Natural killer cell (primary cell): ENCODE data around the gene MED26. TPM values are rescaled to one million over a fixed set of nuclear protein-coding genes. Genes with fewer than 3 reads are reported as not detected.

Experiments
- ATAC-seq, 3 donors: fragments of 150-1000 bp in 2 of 3; fragments of 200-7000 bp in 1 of 3; cut with Tn5 transposase; 1 replicate in 1 of 3; 2 replicates in 2 of 3; pipeline ENCODE4 v1.10.0; 2021; ENCODE audit warnings: mild to moderate bottlenecking in 2 of 3, moderate library complexity in 2 of 3
- DNase-seq, 2 donors: peaks; one replicate each; pipeline versions ENCODE4 v3.0.0 to v3.0.0-alpha.2; 2013 to 2021; ENCODE audit warnings: mixed read lengths in 1 of 2
- H3K27ac ChIP-seq: one replicate; pipeline ENCODE4 v1.5.1; 2013; ENCODE audit warnings: mild to moderate bottlenecking, low read length
- H3K27me3 ChIP-seq: one replicate; pipeline ENCODE4 v1.6.1; 2013; ENCODE audit warnings: low read length; ENCODE audit not compliant: control insufficient read depth, insufficient read depth
- H3K36me3 ChIP-seq: one replicate; pipeline ENCODE4 v1.6.1; 2013; ENCODE audit warnings: low read length; ENCODE audit not compliant: control insufficient read depth, insufficient read depth
- H3K4me1 ChIP-seq: one replicate; pipeline ENCODE4 v1.6.1; 2013; ENCODE audit warnings: low read length; ENCODE audit not compliant: control insufficient read depth, insufficient read depth
- H3K4me3 ChIP-seq: one replicate; pipeline ENCODE4 v1.5.1; 2013; ENCODE audit warnings: low read length
- H3K9me3 ChIP-seq: one replicate; pipeline ENCODE4 v1.6.1; 2013; ENCODE audit warnings: low read length; ENCODE audit not compliant: control insufficient read depth, insufficient read depth
- H3K27ac Mint-ChIP-seq, 2 donors: one replicate each; pipeline ENCODE4 v1.8.0; 2022; ENCODE audit warnings: mild to moderate bottlenecking in 2 of 2, mixed read lengths in 2 of 2, moderate library complexity in 1 of 2
- H3K27me3 Mint-ChIP-seq, 2 donors: one replicate each; pipeline ENCODE4 v1.8.0; 2022; ENCODE audit warnings: low read depth in 2 of 2, mixed read lengths in 2 of 2
- H3K36me3 Mint-ChIP-seq: one replicate; pipeline ENCODE4 v1.8.0; 2022; ENCODE audit warnings: mixed read lengths
- H3K4me1 Mint-ChIP-seq, 2 donors: one replicate each; pipeline ENCODE4 v1.8.0; 2022; ENCODE audit warnings: mixed read lengths in 2 of 2
- H3K4me3 Mint-ChIP-seq: one replicate; pipeline ENCODE4 v1.8.0; 2022; ENCODE audit warnings: mild to moderate bottlenecking, moderate library complexity, mixed read lengths
- H3K9me3 Mint-ChIP-seq, 2 donors: one replicate each; pipeline ENCODE4 v1.8.0; 2022; ENCODE audit warnings: mixed read lengths in 2 of 2
- WGBS: methylation state at CpG from one replicate; pipeline ENCODE4 v1.1.7; 2013; ENCODE audit warnings: missing lambda C conversion rate; ENCODE audit not compliant: insufficient coverage; 5-methylcytosine and 5-hydroxymethylcytosine counted together
- intact Hi-C: fragments of 100-400 bp; cut with micrococcal nuclease; formaldehyde crosslinking; loops from one replicate; pipeline ENCODE4 v1.14.2; 2022
- total RNA-seq, 4 donors: library from RNA; stranded (reverse); fragments of 120-200 nt in 1 of 4; gene quantifications; one replicate each; pipeline versions ENCODE4 v1.2.3 to v1.2.4, GENCODE V29; 2013 to 2022
- TF ChIP-seq, protein P1 (sequence below): fragments of 200-600 bp; IDR thresholded peaks from one replicate; pipeline ENCODE4 v1.8.0; 2022; ENCODE audit warnings: antibody characterized with exemption

MED26 gene
- total RNA-seq, 3 donors from 2014 or later (not counting 1 experiment from before 2014, with no cell fraction given) = 34.7 to 47.5 (median 47.3) TPM

DNA sequence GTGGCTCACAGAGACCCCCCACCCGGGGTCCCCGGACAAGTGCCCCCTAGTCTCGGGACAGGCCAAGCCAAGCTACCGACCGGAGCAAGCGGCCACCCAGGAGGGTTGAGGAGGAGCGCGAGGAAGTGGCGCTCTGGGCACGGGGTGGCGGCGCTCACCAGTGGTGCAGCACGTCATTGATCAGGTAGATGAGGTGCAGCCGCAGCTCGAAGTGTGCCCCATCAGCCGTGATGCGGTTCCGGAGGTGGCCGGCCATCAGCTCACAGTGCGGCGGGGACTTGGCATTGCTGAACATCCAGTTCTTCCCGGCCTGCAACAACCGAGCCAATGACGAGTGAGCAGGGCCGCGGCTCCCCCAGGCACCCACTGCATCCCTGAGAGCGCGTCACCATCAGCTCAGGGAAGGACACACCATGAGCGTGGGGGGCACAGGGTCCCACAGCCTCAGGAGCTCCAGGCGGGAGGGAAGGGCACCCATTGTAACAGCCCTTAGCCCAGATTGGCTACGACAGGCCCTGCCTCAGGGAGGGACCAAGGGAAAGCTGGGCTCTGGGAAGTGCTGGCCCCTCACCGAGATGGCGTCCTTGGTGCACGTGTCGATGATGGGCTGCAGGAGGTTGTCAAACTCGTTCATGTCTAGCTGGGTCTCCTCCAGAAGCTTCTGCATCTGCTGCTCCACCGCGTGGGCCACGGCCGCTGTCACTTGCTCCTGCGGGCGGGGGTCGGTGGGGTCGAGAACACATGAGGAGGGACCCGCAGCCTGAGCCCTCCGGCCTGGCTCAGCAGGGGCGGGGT lies 95.4 kb downstream of the MED26 start:
- Histone ChIP-seq H3K27me3 (no peaks in the 10 kb centered on the region), H3K4me3 (no peak overlapping the region), H3K36me3 (peaks cover 73% of the 10 kb centered on the region), H3K4me1 (no peaks in the 10 kb centered on the region), H3K27ac (no peak overlapping the region), H3K9me3 (no peaks in the 10 kb centered on the region)
- intact Hi-C loops = no loop called here
- ATAC-seq = no peak
- Mint-ChIP-seq H3K36me3 (no peaks in the 10 kb centered on the region), H3K4me1 (peaks cover 5 to 16% of the 10 kb centered on the region in 2 donors), H3K27ac (no peak overlapping the region), H3K4me3 (no peak overlapping the region), H3K27me3 (no peaks in the 10 kb centered on the region), H3K9me3 (no peaks in the 10 kb centered on the region)
- 97% methylated on average over 47 of the region's 47 CpGs for WGBS
- DNase-seq = no peak
- TF ChIP-seq, protein P1, sequence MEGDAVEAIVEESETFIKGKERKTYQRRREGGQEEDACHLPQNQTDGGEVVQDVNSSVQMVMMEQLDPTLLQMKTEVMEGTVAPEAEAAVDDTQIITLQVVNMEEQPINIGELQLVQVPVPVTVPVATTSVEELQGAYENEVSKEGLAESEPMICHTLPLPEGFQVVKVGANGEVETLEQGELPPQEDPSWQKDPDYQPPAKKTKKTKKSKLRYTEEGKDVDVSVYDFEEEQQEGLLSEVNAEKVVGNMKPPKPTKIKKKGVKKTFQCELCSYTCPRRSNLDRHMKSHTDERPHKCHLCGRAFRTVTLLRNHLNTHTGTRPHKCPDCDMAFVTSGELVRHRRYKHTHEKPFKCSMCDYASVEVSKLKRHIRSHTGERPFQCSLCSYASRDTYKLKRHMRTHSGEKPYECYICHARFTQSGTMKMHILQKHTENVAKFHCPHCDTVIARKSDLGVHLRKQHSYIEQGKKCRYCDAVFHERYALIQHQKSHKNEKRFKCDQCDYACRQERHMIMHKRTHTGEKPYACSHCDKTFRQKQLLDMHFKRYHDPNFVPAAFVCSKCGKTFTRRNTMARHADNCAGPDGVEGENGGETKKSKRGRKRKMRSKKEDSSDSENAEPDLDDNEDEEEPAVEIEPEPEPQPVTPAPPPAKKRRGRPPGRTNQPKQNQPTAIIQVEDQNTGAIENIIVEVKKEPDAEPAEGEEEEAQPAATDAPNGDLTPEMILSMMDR = no peak

DNA sequence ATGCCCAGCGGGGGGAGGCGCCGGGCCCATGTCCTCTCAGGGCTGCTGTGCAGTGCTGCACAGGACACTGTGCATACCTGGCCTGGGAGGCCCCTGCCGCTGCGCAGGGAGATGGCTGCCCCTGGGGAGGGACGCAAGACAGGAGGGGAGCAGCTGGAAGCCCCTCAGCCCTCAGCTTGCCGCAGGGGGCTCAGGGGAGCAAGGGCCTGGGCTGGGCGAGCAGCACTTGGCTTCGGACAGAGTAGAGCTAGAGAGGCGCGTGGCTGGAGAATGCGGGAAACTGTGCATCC lies 96.7 kb downstream of the MED26 start:
- no peak overlapping the region for H3K27ac ChIP-seq
- H3K4me3 ChIP-seq = no peak overlapping the region
- 98% methylated on average over 12 of the region's 12 CpGs for WGBS
- H3K4me1 Mint-ChIP-seq = peaks cover 0 to 13% of the 10 kb centered on the region in 2 donors
- no peaks in the 10 kb centered on the region for H3K9me3 Mint-ChIP-seq
- H3K9me3 ChIP-seq = no peaks in the 10 kb centered on the region
- no peaks in the 10 kb centered on the region for H3K27me3 ChIP-seq
- ATAC-seq = no peak
- no peak for DNase-seq
- TF ChIP-seq, protein P1 = no peak
- H3K36me3 ChIP-seq = peaks cover 81% of the 10 kb centered on the region
- no peaks in the 10 kb centered on the region for H3K4me1 ChIP-seq
- H3K36me3 Mint-ChIP-seq = no peaks in the 10 kb centered on the region
- H3K4me3 Mint-ChIP-seq = no peak overlapping the region
- intact Hi-C loops = no loop called here
- no peaks in the 10 kb centered on the region for H3K27me3 Mint-ChIP-seq
- no peak overlapping the region for H3K27ac Mint-ChIP-seq

DNA sequence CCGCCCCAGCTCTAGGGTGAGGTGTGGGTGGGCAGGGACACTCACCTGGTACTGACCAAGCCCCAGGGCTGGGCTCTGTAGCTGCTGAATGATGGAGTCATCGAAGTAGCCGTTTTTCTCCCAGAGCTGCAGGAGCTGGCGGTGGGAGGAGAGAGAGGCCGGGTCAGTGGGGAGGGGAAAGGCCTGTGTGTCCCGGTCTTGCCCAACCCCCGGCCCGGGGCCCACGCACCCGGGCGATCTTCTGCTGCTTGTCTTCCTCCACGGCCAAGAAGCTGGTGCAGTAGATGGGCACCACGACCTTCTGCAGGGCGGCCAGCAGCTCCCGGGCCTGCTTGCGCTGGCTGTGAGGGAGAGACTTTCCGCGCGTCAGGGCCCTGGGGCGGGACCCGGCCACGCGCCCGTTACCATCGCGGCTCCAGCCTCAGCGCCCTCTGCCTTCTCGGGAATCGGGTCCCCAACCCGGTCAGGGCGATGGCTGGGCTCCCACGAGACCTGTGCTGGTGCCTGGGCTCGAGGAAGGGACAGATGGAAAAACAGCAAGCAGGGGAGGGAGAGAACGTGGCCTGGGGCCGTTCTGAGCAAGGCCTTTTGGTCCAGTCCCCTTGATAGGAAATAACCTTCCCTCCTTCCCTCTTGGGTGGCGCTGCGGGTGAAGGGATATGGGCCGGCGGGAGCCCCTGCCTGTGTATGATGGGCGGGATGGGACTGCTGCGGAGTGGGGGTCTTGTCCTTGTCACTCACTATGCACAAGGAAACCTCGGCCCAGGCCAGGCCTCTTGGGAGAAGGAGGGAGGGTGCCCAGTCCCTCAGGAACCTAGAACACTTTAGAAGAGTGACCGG lies 97.2 kb downstream of the MED26 start:
- Histone ChIP-seq H3K9me3 (no peaks in the 10 kb centered on the region), H3K27me3 (no peaks in the 10 kb centered on the region), H3K4me1 (no peaks in the 10 kb centered on the region), H3K27ac (no peak overlapping the region), H3K36me3 (peaks cover 84% of the 10 kb centered on the region), H3K4me3 (no peak overlapping the region)
- ATAC-seq = no peak
- TF ChIP-seq, protein P1 = no peak
- intact Hi-C loops = no loop called here
- Mint-ChIP-seq H3K27me3 (no peaks in the 10 kb centered on the region), H3K36me3 (no peaks in the 10 kb centered on the region), H3K27ac (no peak overlapping the region), H3K9me3 (no peaks in the 10 kb centered on the region), H3K4me3 (no peak overlapping the region), H3K4me1 (peaks cover 0 to 8% of the 10 kb centered on the region in 2 donors)
- 95% methylated on average over 41 of the region's 43 CpGs for WGBS
- DNase-seq = no peak
